Stimulated activated CD4-positive, alpha-beta T cell treated with anti-CD3 and anti-CD28 coated beads, Interleukin-4, amount 100 ng/mL, for 24 hours (primary cell): ENCODE data around the gene COL5A3.
"Not testable (repeated sequence)": the region's sequence is repeated elsewhere in the genome, so short reads cannot be mapped to it uniquely, and the experiment has no call there.

Source experiments
- DNase-seq: peaks from one replicate; pipeline ENCODE4 v3.0.0-alpha.2; 2020

The COL5A3 gene

DNA sequence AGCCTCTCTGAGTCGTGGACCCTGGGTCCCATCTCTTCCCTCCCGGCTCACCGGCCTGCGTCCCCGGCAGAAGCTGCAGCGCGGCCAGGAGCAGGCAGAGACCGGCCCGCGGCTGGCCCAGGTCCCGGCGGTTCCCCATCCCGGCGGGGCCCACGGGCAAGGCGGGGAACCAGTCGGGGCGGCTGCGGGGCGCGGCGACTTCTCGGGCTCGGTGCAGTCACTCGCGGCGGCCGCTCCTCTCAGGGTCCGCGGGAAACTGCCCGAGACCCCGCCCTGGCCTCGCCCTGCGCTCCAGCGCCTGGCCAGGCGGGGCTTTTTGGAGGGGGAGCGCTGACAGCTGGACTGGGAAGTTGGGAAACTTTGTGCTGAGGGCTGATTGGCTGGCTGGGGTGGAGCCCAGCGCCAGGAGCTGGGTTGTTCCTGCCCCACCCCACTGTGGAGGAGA, at the start of gene COL5A3:
Gene COL5A3 (minus strand): TSS at position 258 of the 445 bp plus-strand sequence. CDS start 119 bp downstream, at position 139.
- no peak for DNase-seq

DNA sequence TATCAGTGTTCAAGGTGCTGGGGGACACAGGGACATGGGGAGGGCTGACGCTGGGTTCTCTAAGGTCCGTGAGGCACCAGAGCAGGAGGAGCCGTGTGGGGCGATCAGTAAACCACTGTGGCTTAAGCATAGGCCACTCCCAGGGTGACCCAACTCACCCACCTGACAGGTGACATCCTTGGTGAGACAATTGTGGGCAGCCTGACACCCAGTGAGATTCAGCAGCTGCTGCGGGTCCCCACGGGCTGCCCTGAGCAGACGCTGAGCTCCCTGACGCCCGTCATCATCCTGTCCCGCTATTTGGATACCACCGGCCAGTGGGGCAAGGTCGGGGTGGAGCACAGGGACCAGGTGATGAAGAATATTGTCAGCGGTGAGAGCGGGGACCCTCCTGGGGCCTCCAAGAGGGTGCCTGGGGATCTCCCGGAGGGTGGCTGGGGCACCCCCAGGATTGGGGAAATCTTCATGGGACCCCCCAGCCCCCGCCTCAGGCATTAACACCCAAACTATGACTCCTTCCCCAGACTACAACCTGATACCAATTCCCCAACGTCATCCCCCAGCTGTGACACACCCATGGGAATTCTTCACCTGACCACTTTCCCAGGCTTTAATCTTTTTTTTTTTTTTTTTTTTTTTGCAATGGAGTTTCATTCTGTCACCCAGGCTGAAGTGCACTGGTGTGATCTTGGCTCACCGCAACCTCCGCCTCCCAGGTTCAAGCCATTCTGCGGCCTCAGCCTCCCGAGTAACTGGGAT, 42.5 kb upstream of the COL5A3 start:
- DNase-seq, result no peak

DNA sequence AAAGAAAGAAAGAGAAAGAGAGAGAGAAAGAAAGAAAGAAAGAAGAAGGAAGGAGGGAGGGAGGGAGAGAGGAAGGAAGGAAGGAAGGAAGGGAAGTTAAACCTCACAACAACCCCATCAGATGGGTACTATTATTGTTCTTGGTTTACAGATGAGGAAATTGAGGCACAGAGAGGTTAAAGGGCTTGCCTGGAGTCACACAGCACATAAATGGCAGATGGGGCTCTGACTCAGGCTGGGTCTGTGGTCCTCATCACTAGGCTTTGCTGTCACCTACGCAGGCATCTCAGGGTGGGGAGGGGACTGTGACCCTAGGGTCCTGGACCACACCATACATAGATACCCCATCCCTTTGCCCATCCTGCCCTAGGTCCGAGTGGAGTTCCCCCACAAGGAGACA, 39.3 kb upstream of the COL5A3 start:
- DNase-seq, result no peak

DNA sequence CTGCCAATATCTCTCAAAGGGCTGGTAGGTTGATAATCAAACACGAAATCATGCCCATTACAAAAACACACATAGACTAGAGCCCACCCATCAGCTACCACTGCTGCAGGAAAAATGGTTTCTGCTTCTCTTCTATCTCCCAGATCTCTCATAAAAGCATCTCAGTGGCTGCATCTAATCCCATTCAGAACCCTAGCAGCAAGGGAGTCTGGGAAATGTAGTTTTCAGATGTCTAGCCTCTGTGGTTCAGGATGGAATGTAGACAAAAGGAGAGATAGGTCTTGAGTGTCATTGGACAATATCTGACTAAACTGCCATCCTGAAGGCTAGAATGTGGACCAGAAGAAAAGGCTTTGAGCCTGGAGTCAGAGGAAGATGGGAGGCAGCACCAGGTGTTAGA, 35.1 kb upstream of the COL5A3 start:
- no peak for DNase-seq

DNA sequence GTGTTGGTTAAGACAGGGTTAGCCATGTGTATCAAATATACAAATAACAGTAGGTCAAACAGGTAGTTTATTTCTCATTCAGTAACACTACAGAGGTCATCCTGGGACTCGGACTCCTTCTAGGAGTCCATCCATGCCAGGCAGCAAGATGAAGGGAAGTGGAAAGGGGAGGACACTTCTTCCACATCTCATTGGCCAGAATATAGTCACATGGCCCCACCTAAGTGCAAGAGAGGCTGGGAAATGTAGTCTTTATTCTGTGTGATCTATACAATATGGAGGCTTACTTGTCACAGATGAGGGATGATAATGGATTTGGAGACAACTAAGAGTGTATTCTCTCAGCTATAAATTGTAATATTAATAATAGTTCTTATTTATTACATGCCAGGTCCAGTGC, 34.1 kb upstream of the COL5A3 start:
- no peak for DNase-seq

DNA sequence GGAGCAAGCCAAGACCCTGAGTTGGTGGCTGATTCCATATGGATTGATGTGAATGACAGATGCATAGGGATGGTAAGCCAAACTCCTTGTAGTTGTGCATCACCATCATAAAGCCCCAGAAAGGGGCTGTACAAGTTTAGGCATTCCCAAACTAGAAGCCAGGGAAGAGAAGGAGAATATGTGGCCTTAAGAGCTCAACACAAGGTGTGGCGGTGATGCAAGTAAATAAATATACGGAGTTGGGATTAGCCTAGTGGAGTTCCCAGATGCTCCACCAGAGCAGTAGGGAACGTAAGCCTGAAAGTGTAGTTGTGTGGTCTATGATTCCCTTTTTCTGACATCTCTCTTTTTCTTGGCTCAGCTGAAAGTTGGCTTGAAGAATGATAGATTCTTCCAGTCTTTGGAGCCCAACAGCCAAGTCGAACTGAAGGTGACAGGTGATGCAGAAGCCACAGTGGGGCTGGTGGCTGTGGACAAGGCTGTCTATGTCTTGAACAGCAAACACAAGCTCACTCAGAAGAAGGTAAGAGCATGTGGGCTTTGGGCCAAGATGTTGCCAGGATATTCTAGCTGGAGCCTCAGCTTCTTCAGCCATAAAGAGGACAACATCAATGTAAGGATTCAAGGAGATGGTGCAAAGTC, 33.1 kb upstream of the COL5A3 start:
- no peak for DNase-seq

DNA sequence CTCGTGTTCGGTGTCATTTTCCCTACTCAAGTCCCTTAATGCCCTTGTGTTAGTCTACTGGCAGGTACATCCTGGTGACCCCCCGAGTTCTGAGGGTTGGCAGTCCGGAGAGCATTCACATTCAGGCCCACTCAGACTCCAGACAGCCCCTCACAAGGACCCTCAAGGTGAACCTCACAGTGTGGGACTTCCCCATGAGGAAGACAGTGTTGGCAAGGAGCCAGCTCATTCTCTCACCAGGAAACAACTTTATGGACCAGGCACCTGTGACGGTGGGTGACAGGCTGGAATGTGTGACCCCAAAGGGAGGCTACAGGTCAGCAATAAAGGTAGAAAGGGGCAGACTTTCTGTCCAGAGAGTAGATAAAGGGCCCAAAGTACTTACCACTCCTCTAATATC, 27.5 kb upstream of the COL5A3 start:
- no peak for DNase-seq

DNA sequence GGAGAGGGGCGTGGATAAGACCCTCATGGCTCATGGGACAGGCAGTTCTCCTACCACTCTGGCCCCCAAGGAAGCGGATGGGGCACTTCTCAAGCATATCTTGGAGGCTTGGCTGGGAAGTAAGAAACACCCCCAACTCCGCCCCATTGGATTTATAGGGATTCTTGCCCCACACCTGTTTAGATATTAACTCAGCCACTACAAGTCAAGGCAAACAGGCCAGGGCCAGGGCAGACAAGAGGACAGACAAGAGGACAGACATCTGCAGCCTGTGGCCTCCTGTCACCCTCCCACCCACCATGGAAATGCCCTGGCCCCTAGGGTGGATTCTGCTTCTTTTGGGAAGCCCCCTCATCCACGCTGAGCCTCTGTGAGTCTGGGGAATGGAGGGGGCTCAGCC, 27.1 kb upstream of the COL5A3 start:
- DNase-seq, result no peak

DNA sequence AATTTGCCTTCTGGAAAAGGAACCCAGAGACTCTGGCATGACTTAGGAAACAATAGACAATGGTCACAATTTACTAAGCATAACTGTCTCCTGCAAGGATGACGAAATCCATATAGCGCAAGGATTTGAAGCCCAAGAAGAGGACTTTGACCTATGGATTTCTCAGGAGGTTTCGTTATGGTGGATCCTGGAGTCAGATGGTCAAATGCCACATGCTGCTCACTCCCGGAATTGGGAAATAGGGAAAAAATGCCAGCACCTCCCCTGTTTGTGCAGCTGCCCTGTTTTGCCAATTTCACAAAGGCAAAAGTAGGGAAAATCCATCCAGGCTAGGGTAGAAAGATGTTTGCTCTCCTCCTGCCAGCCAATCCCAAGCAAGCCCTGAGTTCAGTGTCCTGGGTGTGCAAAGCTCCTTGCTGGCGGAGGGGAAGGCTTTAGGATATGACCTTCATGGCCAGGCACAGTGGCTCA, 26.3 kb upstream of the COL5A3 start:
- DNase-seq, result no peak

DNA sequence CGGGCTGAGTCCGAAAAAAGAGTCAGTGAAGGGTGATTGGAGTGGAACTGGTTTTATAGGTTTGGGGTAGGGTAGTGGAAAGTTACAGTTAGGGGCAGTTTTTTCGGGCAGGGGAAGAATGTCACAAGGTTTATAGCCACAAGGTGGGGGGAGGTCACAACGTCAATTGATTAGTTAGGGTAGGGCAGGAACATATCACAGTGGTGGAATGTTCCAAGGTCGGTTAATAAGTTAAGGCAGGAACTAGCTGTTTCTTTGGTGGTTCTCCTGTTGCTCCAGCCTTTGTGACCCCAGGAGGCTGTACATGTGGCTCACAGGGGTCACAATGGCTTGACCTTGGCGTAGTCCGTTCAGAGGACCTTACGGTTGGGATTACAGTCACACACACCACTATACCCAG, 23.3 kb upstream of the COL5A3 start:
- no peak for DNase-seq

DNA sequence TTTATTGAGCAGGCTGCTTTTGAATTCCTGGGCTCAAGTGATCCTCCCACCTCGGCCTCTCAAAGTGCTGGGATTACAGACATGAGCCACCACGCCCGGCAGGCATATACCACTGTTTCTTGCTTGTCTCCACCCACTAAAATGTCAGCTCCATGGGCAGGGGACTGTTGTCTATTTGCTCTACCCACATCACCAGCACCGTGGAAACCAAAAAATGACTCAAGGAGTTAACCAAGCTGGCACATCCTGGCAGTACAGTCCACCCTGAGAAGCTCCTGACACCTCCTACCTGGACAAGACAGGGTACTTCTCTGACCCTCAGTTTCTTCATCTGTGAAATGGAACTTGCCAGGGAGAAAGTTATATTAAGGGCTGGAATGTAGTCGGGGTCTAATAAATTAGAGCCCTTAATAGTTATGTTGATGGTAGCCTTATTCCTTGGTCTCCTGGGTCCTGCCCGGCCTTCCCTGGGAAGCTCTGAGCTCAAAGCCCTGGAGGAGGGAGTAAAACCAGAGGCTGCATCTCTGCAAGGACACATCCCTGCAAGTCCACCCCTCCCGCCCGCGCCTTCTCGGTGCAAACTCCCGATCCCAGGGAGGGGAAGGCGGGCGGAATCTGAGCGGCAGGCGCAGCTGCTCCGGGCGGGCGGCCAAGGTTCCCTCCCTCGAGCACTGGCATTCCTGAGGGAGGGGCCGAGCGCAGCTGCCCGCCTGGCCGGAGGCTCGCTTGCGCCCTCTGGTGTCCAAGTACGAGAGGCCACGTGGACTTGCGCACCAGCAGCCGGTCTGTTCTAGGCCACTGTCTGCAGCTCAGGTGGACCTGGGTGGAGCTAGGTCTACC, 17.1 kb upstream of the COL5A3 start:
- DNase-seq, result peak; percentile 86

DNA sequence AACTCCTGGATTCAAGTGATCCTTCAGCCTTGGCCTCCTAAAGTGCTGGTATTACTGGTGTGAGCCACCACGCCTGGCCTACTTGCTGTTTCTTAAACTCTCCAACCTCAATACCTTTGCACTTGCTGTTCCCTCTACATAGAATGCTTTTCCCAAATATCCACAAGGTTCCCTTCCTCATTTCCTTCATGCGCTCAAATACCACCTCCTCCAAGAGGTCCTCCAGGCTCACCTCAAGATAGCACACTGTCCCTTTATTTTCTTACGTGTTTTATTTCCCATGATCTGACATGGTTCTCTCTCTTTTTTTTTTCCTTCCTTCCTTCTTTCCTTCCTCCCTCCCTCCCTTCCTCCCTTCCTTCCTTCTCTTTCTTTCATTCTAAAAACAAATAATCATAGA, 16.4 kb upstream of the COL5A3 start:
- DNase-seq, result no peak

DNA sequence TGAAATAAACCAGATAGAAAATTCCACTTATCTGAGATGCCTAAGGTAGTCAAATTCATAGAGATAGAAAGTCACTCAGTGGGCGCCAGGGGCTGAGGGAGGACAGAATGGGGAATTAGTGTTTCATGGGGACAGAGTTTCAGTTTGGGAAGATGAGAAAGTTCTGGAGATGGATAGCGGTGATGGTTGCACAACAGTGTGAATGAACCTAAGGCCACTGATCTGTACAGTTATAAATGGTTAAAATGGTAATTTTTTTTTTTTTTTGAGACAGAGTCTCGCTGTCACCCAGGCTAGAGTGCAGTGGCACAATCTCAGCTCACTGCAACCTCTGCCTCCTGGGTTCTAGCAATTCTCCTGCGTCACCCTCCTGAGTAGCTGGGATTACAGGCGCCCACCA, 12.8 kb upstream of the COL5A3 start:
- DNase-seq, result not testable (repeated sequence)

DNA sequence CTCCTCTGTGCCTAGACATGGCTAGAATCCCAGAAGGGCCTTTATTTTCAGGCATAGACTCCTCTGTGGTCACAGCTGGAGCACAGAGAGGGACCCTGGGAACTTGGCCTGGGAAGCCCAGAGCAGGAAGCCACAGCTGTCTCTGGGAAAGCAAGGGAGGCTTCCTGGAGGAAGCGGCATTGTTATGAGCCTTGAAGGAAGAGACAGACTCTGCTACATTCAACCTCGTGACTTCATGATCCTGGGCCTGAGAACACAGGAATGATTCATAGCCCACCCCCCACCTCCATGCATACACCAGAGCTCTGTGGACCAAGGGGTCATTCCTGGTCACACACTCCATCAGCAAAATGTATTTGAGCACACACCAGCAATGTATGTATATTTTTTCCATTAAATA, 11.6 kb upstream of the COL5A3 start:
- DNase-seq, result no peak

DNA sequence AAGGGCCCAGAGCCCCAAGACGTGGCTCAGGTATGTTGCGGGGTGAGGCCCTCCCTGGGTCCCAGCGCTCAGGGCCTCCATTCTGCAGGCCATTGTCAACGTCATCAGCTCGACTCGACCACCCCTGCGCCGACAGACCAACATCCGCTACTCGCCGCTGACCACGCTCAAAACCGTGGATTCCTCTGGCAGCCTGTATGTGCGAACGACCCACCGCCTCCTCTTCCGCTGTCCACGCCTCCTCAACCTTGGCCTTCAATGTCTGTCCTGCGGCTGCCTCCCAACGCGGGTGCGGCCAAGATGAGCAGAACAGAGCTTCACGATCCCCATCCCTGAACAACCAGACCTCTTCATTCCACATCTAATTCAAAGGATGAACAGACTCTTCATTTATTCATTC, 11.1 kb upstream of the COL5A3 start:
- no peak for DNase-seq

DNA sequence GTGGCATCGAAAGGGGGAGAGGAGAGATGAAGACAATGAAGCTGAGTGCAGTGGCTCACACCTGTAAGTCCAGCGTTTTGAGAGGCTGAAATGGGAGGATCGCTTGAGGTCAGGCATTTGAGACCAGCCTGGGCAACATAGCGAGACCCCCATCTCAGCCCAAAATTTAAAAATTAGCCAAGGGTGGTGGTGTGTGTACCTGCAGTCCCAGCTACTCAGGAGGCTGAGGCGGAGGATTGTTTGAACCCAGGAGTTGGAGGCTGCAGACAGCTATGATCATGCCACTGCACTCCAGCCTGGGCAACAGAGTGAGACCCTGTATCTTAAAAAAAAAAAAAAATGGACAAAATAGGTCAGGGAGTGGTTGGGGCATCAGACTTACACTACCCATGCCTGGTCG, 10.5 kb upstream of the COL5A3 start:
- no peak for DNase-seq

DNA sequence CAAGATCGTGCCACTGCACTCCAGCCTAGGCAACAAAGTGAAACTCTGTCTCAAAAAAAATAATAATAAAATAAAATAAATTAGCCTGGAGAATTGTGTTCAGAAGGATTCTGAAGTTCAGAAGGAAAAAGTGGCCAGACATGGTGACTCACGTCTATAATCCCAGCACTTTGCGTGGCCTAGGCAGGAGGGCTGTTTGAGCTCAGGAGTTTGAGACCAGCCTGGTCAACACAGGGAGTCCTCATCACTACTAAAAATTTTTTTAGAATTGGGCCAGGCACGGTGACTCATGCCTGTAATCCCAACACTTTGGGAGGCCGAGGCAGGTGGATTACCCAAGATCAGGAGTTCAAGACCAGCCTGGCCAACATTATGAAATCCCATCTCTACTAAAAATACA, 8.9 kb upstream of the COL5A3 start:
- no peak for DNase-seq

DNA sequence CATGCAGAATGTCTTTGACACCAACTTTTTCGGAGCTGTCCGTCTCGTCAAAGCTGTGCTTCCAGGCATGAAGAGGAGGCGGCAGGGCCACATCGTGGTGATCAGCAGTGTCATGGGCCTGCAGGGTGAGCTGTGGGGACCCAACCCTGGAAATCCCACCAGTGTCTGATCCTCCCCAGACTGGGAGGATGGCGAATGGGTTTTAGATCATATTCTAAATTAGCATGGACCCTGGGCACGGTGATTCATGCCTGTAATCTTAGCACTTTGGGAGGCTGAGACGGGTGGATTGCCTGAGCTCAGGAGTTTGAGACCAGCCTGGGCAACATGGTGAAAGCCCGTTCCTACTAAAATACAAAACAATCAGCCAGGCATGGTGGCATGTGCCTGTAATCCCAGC, 8.5 kb upstream of the COL5A3 start:
- no peak for DNase-seq

DNA sequence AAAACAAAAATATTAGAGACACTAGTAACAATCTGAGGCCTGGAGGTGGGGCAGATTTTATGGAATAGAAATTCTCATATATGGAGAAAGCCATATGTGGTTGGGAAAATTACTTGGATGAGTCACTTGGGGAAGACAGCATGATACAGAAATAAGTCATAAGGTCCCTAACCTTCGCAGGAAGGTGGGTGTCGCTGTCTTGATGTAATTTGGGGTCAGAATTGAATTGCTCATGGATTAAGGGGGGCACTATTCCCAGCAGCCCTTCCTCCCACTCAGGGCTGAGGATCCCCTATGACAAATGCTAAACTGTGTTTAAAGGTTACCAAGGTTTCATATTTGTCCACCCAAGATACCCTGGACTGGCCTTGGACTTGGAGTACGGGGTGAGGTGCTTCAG, 8.0 kb upstream of the COL5A3 start:
- no peak for DNase-seq

DNA sequence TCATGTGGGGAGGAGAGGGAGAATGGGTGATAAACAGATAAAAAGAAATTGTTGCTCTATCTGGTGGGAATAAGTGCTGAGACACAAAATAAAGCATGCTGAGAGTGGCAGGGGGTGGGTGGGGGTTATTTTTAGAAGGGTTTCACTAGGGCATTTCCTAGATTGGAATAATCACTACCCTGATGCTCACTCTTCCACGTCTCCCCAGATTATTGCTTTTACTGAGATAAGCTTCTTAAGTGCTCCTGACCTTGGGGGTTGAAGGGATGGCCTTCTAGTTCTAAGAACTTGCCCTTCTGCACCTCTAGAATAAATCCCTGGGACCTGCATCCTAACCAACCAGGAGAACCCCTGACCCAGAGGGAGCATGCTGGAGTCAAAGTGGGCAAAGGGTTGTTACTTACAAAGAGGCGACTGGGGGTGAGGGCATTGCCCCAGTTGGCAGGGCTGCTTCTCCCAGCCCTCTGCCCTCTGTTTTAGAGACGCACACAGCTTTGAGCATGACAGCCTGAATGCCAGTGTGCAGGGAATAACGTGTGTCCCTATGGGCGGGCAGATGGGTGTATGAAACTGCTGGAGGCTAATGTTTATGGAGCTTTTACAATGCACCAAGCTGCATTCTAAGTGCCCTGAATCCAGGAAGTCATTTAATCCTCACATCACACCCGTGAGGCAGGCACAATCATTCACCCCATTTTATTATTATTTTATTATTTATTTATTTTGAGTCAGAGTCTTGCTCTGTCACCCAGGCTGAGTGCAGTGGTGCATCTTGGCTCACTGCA, 3.7 kb upstream of the COL5A3 start:
- no peak for DNase-seq

DNA sequence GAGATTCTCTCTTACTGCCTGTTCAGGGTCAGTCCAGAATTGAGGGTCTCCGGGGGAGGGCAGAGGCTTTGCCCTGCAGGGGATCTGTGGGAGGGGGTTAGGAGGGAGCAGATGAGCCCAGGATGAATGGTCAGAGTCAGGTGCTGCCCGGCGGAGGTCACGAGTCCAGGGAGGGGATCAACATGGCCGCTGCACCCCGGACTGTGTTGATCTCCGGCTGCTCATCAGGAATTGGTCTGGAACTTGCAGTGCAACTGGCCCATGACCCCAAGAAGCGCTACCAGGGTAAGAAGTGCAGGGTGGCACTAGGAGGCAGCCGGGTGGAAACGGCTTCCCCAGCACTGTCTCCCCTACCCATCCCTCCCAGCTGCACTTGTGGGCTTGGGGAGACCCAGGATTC, 3.0 kb upstream of the COL5A3 start, which contains the start of gene RDH8:
Gene RDH8 (plus strand): TSS at position 168 of the 400 bp plus-strand sequence. CDS start 15 bp downstream, at position 183.
- DNase-seq, result no peak

DNA sequence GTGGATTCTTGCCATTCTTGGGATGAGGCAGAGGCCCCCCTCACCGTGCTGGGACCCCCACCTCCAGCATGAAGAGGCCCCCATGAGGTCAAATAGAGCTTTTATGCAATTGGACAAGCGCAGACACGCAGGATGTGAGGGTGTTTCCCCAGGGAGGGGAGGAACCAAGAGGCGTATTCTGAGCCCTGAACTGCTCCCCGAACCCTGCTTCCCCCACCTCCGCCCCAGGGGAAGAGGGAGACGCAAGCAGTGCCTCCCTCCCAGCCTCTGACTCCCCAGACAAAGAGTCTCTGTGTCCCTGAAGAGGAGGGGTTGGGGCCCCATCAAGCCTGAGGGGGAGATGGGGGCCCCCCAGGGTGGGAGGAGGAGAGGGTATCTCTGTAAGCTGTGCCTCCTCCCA, 1.7 kb upstream of the COL5A3 start:
- DNase-seq, result no peak

DNA sequence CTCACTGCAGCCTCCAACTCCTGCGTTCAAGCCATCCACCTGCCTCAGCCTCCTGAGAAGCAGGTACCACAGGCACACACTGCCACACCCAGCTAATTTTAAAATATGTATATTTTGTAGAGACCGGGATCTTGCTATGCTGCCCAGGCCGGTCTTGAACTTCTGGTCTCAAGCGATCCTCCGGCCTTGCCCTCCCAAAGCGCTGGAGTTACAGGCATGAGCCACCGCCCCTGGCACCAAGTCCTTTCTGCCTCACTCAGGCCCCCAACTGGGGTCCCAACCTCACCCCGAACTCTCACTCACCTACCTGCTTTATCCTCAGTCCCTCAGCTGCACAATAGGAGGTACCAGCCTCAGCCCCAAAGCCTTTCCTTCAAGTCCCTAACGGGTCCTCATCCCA, 635 bp upstream of the COL5A3 start:
- DNase-seq, result no peak
